GM21367 (cell line): ENCODE measurements around the gene SERINC2.
"Not testable (repeated sequence)": the region's sequence is repeated elsewhere in the genome, so short reads cannot be mapped to it uniquely, and the experiment has no call there.

Experiments
- ATAC-seq: cut with Tn5 transposase; IDR thresholded peaks from one replicate; pipeline ENCODE4 v1.9.1; 2021; ENCODE audit not compliant: unreplicated experiment

Gene SERINC2

GRCh38 chr1:31383967-31384366 is 29.0 kb upstream of the SERINC2 start:
- no peak for ATAC-seq

GRCh38 chr1:31386576-31387243 is 26.3 kb upstream of the SERINC2 start:
- ATAC-seq = not testable (repeated sequence)

- no peak for ATAC-seq
Measured at GRCh38 chr1:31387612-31388011, 25.4 kb upstream of the SERINC2 start.

- no peak for ATAC-seq
Measured at GRCh38 chr1:31389616-31390015, 23.4 kb upstream of the SERINC2 start.

- ATAC-seq = no peak
Measured at GRCh38 chr1:31390071-31390470, 22.9 kb upstream of the SERINC2 start.

- no peak for ATAC-seq
Measured at GRCh38 chr1:31393463-31393862, 19.6 kb upstream of the SERINC2 start.

GRCh38 chr1:31394584-31395193 is 18.3 kb upstream of the SERINC2 start:
- ATAC-seq = no peak

GRCh38 chr1:31396633-31397351 is 16.2 kb upstream of the SERINC2 start:
- no peak for ATAC-seq

GRCh38 chr1:31397360-31398095 is 15.5 kb upstream of the SERINC2 start:
- no peak for ATAC-seq

- ATAC-seq = no peak
Measured at GRCh38 chr1:31398246-31398645, 14.8 kb upstream of the SERINC2 start.

GRCh38 chr1:31399976-31400375 is 13.0 kb upstream of the SERINC2 start:
- no peak for ATAC-seq

- no peak for ATAC-seq
Measured at GRCh38 chr1:31400393-31400792, 12.6 kb upstream of the SERINC2 start.

- ATAC-seq = no peak
Measured at GRCh38 chr1:31401241-31401640, 11.8 kb upstream of the SERINC2 start.

GRCh38 chr1:31405578-31406245 is 7.3 kb upstream of the SERINC2 start:
- no peak for ATAC-seq

GRCh38 chr1:31407029-31407626 is 5.9 kb upstream of the SERINC2 start:
- ATAC-seq = no peak

- ATAC-seq = no peak
Measured at GRCh38 chr1:31408788-31409318, 4.2 kb upstream of the SERINC2 start.

- no peak for ATAC-seq
Measured at GRCh38 chr1:31409946-31410858, 2.8 kb upstream of the SERINC2 start.

GRCh38 chr1:31410871-31411270 is 2.1 kb upstream of the SERINC2 start:
- no peak for ATAC-seq

- ATAC-seq = no peak
Measured at GRCh38 chr1:31412205-31412604, 808 bp upstream of the SERINC2 start.
